Sigmoid colon (tissue), 7 donors: Measurements from ENCODE around the gene NPW. TPM values are rescaled to one million over a fixed set of nuclear protein-coding genes. Genes with fewer than 3 reads are reported as not detected.

ENCODE experiments used
- DNase-seq: peaks from one replicate; pipeline ENCODE4 v3.0.0-alpha.2; 2019
- H3K27ac ChIP-seq, 4 donors: fragments of 200-600 bp; sonication (generic); one replicate each; pipeline ENCODE4 v1.5.1; 2016 to 2019; ENCODE audit warnings: mild to moderate bottlenecking in 1 of 4
- H3K27me3 ChIP-seq, 3 donors: fragments of 200-600 bp; sonication (generic); one replicate each; pipeline ENCODE4 v1.5.1; 2019; ENCODE audit warnings: mild to moderate bottlenecking in 1 of 3
- H3K36me3 ChIP-seq, 4 donors: fragments of 200-600 bp; sonication (generic); one replicate each; pipeline ENCODE4 v1.5.1; 2016 to 2019
- H3K4me1 ChIP-seq, 4 donors: fragments of 200-600 bp; sonication (generic); one replicate each; pipeline ENCODE4 v1.5.1; 2017 to 2019
- H3K4me3 ChIP-seq, 4 donors: fragments of 200-600 bp; sonication (generic); one replicate each; pipeline ENCODE4 v1.5.1; 2017 to 2019; ENCODE audit warnings: mild to moderate bottlenecking in 2 of 4, moderate library complexity in 1 of 4
- H3K9me3 ChIP-seq, 4 donors: fragments of 200-600 bp in 3 of 4; sonication (generic) in 3 of 4; one replicate each; pipeline versions ENCODE4 v1.5.1 to v1.6.1; 2013 to 2019
- EP300 ChIP-seq, 4 donors: sonication (generic); formaldehyde crosslinking; IDR thresholded peaks; one replicate each; pipeline ENCODE4 v1.6.1; 2017; ENCODE audit warnings: antibody characterized with exemption in 4 of 4
- POLR2A ChIP-seq, 2 donors: fragments of 450-650 bp; IDR thresholded peaks; one replicate each; pipeline ENCODE4 v1.6.1; 2016; ENCODE audit warnings: antibody characterized with exemption in 2 of 2, mild to moderate bottlenecking in 2 of 2, moderate library complexity in 2 of 2
- POLR2AphosphoS5 ChIP-seq, 4 donors: sonication (generic); formaldehyde crosslinking; IDR thresholded peaks; one replicate each; pipeline ENCODE4 v1.6.1; 2017; ENCODE audit warnings: antibody characterized with exemption in 4 of 4
- WGBS, 2 donors: extraction: QIAGEN DNeasy Blood & Tissue Kit; methylation state at CpG; one replicate each; pipeline ENCODE4 v1.1.7; 2013; 5-methylcytosine and 5-hydroxymethylcytosine counted together
- intact Hi-C: fragments of 100-400 bp; cut with DNase I; formaldehyde crosslinking; loops from one replicate; pipeline ENCODE4 v1.15.1; 2023
- polyA plus RNA-seq, 3 donors: library from polyadenylated mRNA; stranded (reverse); fragments of 200-250 nt; gene quantifications; one replicate each; pipeline ENCODE4 v1.2.3, GENCODE V29; 2013
- total RNA-seq, 4 donors: library from RNA; depleted of rRNA; stranded (reverse); fragments of >200 nt; gene quantifications; one replicate each; pipeline ENCODE4 v1.1.0, GENCODE V29; 2016
- TF ChIP-seq, protein P1 (sequence below), 4 experiments: fragments of 450-650 bp in 3 of 4; fragments of 200-600 bp in 1 of 4; IDR thresholded peaks; one replicate each; pipeline ENCODE4 v1.5.1; 2016 to 2019; ENCODE audit warnings: antibody characterized with exemption in 4 of 4, mild to moderate bottlenecking in 3 of 4, moderate library complexity in 2 of 4
- donor health status: healthy with polysubstance abuse.
- donor health status: Bipolar disorder and iron deficiency.
- donor health status: healthy.

Gene NPW
- total and polyA plus RNA-seq, 7 donors: 0.71 TPM; not detected in 6

DNA sequence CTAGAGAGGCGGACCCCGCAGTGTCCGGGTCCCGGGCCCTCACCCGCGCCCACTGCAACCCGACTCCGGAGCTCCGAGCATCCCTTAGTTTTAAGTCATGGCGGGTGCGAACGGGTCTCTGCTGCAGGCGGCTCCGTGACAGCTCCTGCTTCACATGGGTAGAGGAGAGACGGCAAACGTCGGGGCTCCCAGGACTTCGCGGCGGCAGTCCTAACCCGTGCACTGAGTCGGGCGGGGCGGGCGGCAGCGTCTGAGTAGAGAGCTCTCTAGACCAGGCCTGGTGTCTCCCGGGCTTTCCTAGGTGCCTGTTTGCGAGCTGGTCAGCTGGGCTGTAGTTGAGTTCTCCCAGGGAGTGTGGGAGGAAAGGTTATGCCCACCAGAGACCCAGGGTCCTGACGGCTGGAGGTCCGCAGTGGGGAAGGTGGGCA is 28.5 kb downstream of the NPW start:
- H3K4me1 ChIP-seq: peaks cover 0 to 35% (median 28%) of the 10 kb centered on the region in 4 donors
- intact Hi-C loops: no loop called here

GRCh38 chr16:2053211-2053610 is 33.6 kb downstream of the NPW start:
- TF ChIP-seq POLR2AphosphoS5 (IDR thresholded peaks at IDR 0.05) (no peak), POLR2A (IDR thresholded peaks at IDR 0.05) (no peak), EP300 (IDR thresholded peaks at IDR 0.05) (no peak)
- TF ChIP-seq, protein P1, sequence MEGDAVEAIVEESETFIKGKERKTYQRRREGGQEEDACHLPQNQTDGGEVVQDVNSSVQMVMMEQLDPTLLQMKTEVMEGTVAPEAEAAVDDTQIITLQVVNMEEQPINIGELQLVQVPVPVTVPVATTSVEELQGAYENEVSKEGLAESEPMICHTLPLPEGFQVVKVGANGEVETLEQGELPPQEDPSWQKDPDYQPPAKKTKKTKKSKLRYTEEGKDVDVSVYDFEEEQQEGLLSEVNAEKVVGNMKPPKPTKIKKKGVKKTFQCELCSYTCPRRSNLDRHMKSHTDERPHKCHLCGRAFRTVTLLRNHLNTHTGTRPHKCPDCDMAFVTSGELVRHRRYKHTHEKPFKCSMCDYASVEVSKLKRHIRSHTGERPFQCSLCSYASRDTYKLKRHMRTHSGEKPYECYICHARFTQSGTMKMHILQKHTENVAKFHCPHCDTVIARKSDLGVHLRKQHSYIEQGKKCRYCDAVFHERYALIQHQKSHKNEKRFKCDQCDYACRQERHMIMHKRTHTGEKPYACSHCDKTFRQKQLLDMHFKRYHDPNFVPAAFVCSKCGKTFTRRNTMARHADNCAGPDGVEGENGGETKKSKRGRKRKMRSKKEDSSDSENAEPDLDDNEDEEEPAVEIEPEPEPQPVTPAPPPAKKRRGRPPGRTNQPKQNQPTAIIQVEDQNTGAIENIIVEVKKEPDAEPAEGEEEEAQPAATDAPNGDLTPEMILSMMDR (IDR thresholded peaks at IDR 0.05): no peak
- Histone ChIP-seq H3K27ac (no peak overlapping the region), H3K4me1 (peaks cover 0 to 12% (median 10%) of the 10 kb centered on the region in 4 donors), H3K27me3 (no peaks in the 10 kb centered on the region), H3K4me3 (no peak overlapping the region), H3K36me3 (peaks cover 15 to 69% (median 38%) of the 10 kb centered on the region in 4 donors), H3K9me3 (no peaks in the 10 kb centered on the region)
- intact Hi-C loops: no loop called here
- 97% methylated on average over 21 of the region's 21 CpGs for WGBS, 2 donors
- DNase-seq: no peak

More for the DNA sequence above, 28.5 kb downstream of the NPW start:
- Histone ChIP-seq H3K4me3 (peak overlapping the region; percentile 87 to 95 (median 92)), H3K27ac (peak overlapping the region; percentile 79 to 84 (median 82)), H3K27me3 (no peaks in the 10 kb centered on the region), H3K36me3 (peaks cover 12 to 43% (median 17%) of the 10 kb centered on the region in 4 donors), H3K9me3 (no peaks in the 10 kb centered on the region)
- WGBS, 2 donors: 1% methylated on average over 30 of the region's 30 CpGs
- TF ChIP-seq POLR2AphosphoS5 (IDR thresholded peaks at IDR 0.05): no peak
- TF ChIP-seq POLR2A (IDR thresholded peaks at IDR 0.05): no peak
- no peak for DNase-seq

- Histone ChIP-seq H3K36me3 (peaks cover 15 to 76% (median 45%) of the 10 kb centered on the region in 4 donors), H3K27ac (no peak overlapping the region)
- 96 to 97% methylated on average over 17 of the region's 17 CpGs for WGBS, 2 donors
Observed at GRCh38 chr16:2053897-2054296, 34.3 kb downstream of the NPW start.

GRCh38 chr16:2054543-2055245 is 35.1 kb downstream of the NPW start:
- H3K27ac ChIP-seq: no peak overlapping the region
- no peaks in the 10 kb centered on the region for H3K27me3 ChIP-seq
- TF ChIP-seq POLR2AphosphoS5 (IDR thresholded peaks at IDR 0.05): no peak
- TF ChIP-seq EP300 (IDR thresholded peaks at IDR 0.05): no peak
- TF ChIP-seq, protein P1 (IDR thresholded peaks at IDR 0.05): no peak
- TF ChIP-seq POLR2A (IDR thresholded peaks at IDR 0.05): no peak
- 28 to 80% methylated on average over 29 of the region's 29 CpGs for WGBS, 2 donors
- no peaks in the 10 kb centered on the region for H3K4me1 ChIP-seq
- peaks cover 15 to 82% (median 46%) of the 10 kb centered on the region in 4 donors for H3K36me3 ChIP-seq
- DNase-seq: no peak
- no peaks in the 10 kb centered on the region for H3K9me3 ChIP-seq
- intact Hi-C loops: no loop called here
- no peak overlapping the region for H3K4me3 ChIP-seq

More at GRCh38 chr16:2053897-2054296, 34.3 kb downstream of the NPW start:
- Histone ChIP-seq H3K27me3 (no peaks in the 10 kb centered on the region), H3K4me3 (no peak overlapping the region), H3K4me1 (peaks cover 0 to 5% (median 4%) of the 10 kb centered on the region in 4 donors), H3K9me3 (no peaks in the 10 kb centered on the region)
- intact Hi-C loops: no loop called here
- no peak for TF ChIP-seq POLR2AphosphoS5 (IDR thresholded peaks at IDR 0.05)
- TF ChIP-seq POLR2A (IDR thresholded peaks at IDR 0.05): no peak
- no peak for TF ChIP-seq EP300 (IDR thresholded peaks at IDR 0.05)
- TF ChIP-seq, protein P1 (IDR thresholded peaks at IDR 0.05): no peak
- no peak for DNase-seq

- intact Hi-C loops: no loop called here
- H3K4me3 ChIP-seq: no peak overlapping the region
- DNase-seq: no peak
- no peak overlapping the region for H3K27ac ChIP-seq
- no peaks in the 10 kb centered on the region for H3K9me3 ChIP-seq
- TF ChIP-seq EP300 (IDR thresholded peaks at IDR 0.05): no peak
- no peak for TF ChIP-seq POLR2A (IDR thresholded peaks at IDR 0.05)
- TF ChIP-seq, protein P1 (IDR thresholded peaks at IDR 0.05): no peak
- no peak for TF ChIP-seq POLR2AphosphoS5 (IDR thresholded peaks at IDR 0.05)
- H3K36me3 ChIP-seq: peaks cover 6 to 82% (median 41%) of the 10 kb centered on the region in 4 donors
- WGBS, 2 donors: 85 to 87% methylated on average over 15 of the region's 15 CpGs
- H3K4me1 ChIP-seq: no peaks in the 10 kb centered on the region
- H3K27me3 ChIP-seq: no peaks in the 10 kb centered on the region
Observed at GRCh38 chr16:2056077-2056476, 36.5 kb downstream of the NPW start.
